ENCODE data around the gene PTS.

The PTS gene

GRCh38 chr11:112266410-112266778 lies 40.2 kb downstream of the PTS start:
- no peak for DNase-seq

GRCh38 chr11:112267188-112267591 lies 41.0 kb downstream of the PTS start:
- DNase-seq = no peak

- DNase-seq = no peak
Measured at GRCh38 chr11:112268406-112268805, 42.2 kb downstream of the PTS start.

GRCh38 chr11:112269139-112269538 lies 42.9 kb downstream of the PTS start:
- DNase-seq = no peak

- DNase-seq = no peak
Measured at GRCh38 chr11:112270551-112271180, 44.4 kb downstream of the PTS start.

- no peak for DNase-seq
Measured at GRCh38 chr11:112271242-112271641, 45.0 kb downstream of the PTS start.

- DNase-seq = no peak
Measured at GRCh38 chr11:112273066-112273465, 46.8 kb downstream of the PTS start.

- no peak for DNase-seq
Measured at GRCh38 chr11:112274007-112274783, 48.0 kb downstream of the PTS start.

- DNase-seq = no peak
Measured at GRCh38 chr11:112277029-112277428, 50.8 kb downstream of the PTS start.

- no peak for DNase-seq
Measured at GRCh38 chr11:112277941-112278340, 51.7 kb downstream of the PTS start.

- no peak for DNase-seq
Measured at GRCh38 chr11:112278803-112279202, 52.6 kb downstream of the PTS start.

GRCh38 chr11:112279901-112280267 lies 53.7 kb downstream of the PTS start:
- DNase-seq = peak; percentile 31 to 39

- DNase-seq = peak; percentile 63 to 79
Measured at GRCh38 chr11:112280268-112281126, 54.3 kb downstream of the PTS start.

- no peak for DNase-seq
Measured at GRCh38 chr11:112281726-112282125, 55.5 kb downstream of the PTS start.

Measured in SHP77 (cell line).